ENCODE measurements around the gene SRCIN1.

SRCIN1 gene

DNA sequence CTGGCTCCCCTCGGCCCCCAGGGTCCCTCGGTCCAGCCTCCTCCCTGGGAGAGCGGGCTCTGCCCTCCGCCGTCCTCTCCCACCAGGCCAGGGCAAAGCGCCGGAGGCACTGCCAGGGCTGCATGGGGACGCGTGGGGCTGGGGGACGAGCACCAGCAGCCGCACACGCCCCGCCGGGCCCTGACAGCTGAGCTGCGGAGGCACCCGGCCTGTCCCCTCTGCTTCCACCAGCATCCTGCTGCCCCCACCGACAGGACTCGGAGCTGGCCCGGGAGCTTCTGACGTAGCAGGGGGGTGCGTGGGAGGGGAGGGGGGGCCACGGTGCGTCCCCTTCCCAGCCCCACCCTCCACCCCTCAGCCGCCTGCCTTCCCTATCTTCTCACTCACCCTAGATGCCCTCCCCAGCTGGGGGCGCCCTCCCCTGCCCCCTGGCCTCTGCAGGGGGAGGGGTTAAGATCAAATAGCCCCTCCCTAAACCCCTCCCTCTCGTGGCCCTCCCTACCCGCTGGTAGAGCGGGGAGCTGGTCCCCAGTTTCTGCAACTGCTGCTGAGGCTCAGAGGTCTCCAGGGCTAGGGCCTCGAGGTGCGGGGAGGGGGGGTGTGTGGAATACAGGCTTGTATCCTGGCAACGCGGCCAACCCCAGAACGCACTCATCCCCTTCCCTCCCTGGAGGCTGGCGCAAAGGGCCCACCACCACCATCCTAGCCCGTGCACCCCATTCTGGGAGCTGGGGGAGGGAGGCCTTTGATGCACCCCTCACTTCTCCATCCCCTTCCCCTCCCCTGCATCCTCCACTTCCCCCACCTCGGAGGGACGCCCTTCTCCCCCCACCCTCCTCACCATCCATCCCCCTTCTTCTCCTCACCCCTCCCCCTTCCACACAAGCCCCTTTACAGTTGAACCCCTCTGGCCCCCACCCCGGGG, 1.0 kb downstream of the SRCIN1 start:
- H3K4me2 ChIP-seq (ENCODE audit: low read length) = peak overlapping the region; percentile 50
- H3K27ac ChIP-seq = no peak overlapping the region
- peaks cover 6% of the 10 kb centered on the region for H3K4me1 ChIP-seq
- H3K9me3 ChIP-seq (ENCODE audit: control insufficient read depth, low read length) = no peaks in the 10 kb centered on the region
- TF ChIP-seq CTCF (IDR thresholded peaks at IDR 0.05) = no peak
- no peak overlapping the region for H3K9ac ChIP-seq
- no peak overlapping the region for H2AFZ ChIP-seq
- no peaks in the 10 kb centered on the region for H3K36me3 ChIP-seq (ENCODE audit: control insufficient read depth, insufficient read depth, low read length)
- no peaks in the 10 kb centered on the region for H3K79me2 ChIP-seq
- no peaks in the 10 kb centered on the region for H3K27me3 ChIP-seq (ENCODE audit: control insufficient read depth, insufficient read depth, low read length)
- H3K4me3 ChIP-seq (ENCODE audit: low read depth, low read length) = peak overlapping the region; percentile 26

DNA sequence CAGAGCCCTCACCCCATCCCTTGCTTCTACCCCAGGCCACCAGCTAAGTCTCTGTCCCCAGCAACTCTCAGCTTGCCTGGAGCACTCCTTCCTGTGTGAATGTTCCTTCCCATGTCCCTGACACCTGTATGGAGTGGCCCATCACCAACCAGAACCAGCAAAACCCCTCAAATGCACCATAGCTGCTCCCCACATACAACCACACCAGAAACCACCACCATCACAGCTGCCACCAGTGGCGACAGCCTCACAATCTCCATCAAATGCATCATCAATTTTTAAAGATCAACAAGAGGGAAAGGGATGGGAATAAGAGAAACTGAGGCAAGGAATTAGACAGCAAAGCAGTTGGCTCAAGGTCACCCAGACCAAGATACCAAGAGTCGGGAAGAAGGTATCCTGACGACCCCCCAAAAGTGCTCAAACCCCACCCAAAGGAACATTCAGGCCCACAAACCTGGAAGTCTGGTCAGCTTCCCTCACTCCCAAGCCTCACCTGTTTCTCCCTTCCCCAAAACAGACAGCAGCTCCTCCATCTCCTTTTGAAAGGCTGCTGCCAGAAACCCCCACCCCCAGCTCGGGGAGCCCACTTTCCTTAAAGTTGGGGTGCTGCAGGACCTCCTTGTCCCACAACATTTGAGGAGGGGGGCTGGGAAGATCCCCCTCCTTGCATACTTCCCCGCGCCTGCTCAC, 1.8 kb downstream of the SRCIN1 start:
- Histone ChIP-seq H3K27me3 (ENCODE audit: control insufficient read depth, insufficient read depth, low read length) (no peaks in the 10 kb centered on the region), H3K4me3 (ENCODE audit: low read depth, low read length) (no peak overlapping the region)

DNA sequence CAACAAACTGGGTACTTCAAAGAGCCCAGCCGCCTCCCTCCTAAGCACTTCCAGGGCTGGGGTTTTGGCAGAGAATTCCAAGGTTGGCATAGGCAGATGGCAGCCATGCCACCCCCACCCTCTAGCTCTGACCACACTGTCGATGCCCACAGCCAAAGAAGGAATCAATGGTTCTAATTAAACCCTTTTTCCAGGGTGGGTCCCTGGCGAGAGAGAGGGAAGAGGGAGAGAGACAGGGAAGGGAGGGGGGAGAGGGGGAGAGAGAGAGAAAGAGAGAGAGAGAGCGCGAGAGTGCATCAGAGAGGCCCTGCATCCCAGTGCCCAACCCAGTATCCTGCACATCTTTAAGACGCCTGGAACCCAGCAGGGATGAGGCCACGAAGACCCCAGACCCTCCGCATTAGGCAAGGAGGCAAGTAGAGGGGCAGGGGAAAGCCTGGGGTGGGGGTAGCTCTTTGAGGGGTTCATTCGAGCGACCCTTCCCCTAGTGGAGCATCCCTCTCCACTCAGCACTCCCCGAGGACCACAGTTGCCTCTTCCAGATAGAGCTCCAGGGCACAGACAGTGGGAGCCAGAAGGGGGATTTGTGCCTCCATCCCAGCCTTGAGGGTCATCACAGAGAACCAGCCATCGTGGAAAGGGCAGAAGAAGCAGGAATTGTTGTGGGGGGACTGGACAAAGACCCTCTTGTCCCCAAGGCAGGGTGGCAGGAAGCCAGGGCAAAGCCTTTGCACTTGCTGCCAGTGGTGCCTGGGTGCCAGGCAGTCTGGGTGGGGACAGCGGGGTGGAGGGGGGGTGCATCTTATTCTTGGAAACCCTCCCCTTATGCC, 2.6 kb downstream of the SRCIN1 start:
- Histone ChIP-seq H3K27ac (no peak overlapping the region), H3K36me3 (ENCODE audit: control insufficient read depth, insufficient read depth, low read length) (no peaks in the 10 kb centered on the region), H3K27me3 (ENCODE audit: control insufficient read depth, insufficient read depth, low read length) (no peaks in the 10 kb centered on the region), H3K9ac (no peak overlapping the region), H3K79me2 (no peaks in the 10 kb centered on the region), H3K9me3 (ENCODE audit: control insufficient read depth, low read length) (no peaks in the 10 kb centered on the region), H2AFZ (no peak overlapping the region), H3K4me1 (peaks cover 6% of the 10 kb centered on the region), H3K4me3 (ENCODE audit: low read depth, low read length) (no peak overlapping the region), H3K4me2 (ENCODE audit: low read length) (no peak overlapping the region)
- TF ChIP-seq CTCF (IDR thresholded peaks at IDR 0.05) = no peak

More for the DNA sequence above, 1.8 kb downstream of the SRCIN1 start:
- Histone ChIP-seq H3K9me3 (ENCODE audit: control insufficient read depth, low read length) (no peaks in the 10 kb centered on the region), H3K4me2 (ENCODE audit: low read length) (no peak overlapping the region), H3K4me1 (peaks cover 6% of the 10 kb centered on the region), H3K79me2 (no peaks in the 10 kb centered on the region), H3K27ac (no peak overlapping the region), H2AFZ (no peak overlapping the region), H3K36me3 (ENCODE audit: control insufficient read depth, insufficient read depth, low read length) (no peaks in the 10 kb centered on the region), H3K9ac (no peak overlapping the region)
- no peak for TF ChIP-seq CTCF (IDR thresholded peaks at IDR 0.05)

DNA sequence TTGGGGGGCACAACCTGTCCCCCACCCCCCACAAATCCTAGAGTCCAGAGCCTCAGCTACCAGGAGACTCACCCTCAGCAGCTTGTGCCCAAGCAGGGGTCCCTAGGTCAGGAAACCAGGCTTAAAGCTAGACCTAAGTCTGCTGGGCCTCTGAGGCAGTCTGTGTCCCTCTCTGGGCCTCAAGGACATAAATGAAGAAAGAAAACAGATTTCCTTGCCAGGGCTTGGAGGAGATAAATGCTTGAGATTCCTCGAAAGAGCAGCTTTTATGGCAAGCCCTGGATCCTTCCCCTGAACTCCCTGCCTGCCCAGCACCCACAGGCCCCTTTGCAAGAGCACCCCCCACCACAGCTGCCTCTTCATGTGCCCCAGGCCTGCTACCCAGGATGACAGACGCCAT, 3.3 kb downstream of the SRCIN1 start:
- H3K4me2 ChIP-seq (ENCODE audit: low read length) = no peak overlapping the region
- H2AFZ ChIP-seq = no peak overlapping the region
- H3K79me2 ChIP-seq = no peaks in the 10 kb centered on the region
- no peak overlapping the region for H3K4me3 ChIP-seq (ENCODE audit: low read depth, low read length)
- no peaks in the 10 kb centered on the region for H3K9me3 ChIP-seq (ENCODE audit: control insufficient read depth, low read length)
- no peaks in the 10 kb centered on the region for H3K36me3 ChIP-seq (ENCODE audit: control insufficient read depth, insufficient read depth, low read length)
- H3K27me3 ChIP-seq (ENCODE audit: control insufficient read depth, insufficient read depth, low read length) = no peaks in the 10 kb centered on the region
- H3K9ac ChIP-seq = no peak overlapping the region
- no peak overlapping the region for H3K27ac ChIP-seq
- TF ChIP-seq CTCF (IDR thresholded peaks at IDR 0.05) = no peak
- H3K4me1 ChIP-seq = peaks cover 6% of the 10 kb centered on the region
